ENCODE measurements around the gene DIP2C.
"Not testable (repeated sequence)": the region's sequence is repeated elsewhere in the genome, so short reads cannot be mapped to it uniquely, and the experiment has no call there.

DIP2C gene

GRCh38 chr10:673492-673891 is 16.0 kb downstream of the DIP2C start:
- DNase-seq = no peak

- no peak for DNase-seq
These were observed 16.5 kb downstream of the DIP2C start for GRCh38 chr10:672992-673391.

GRCh38 chr10:672203-672602 is 17.3 kb downstream of the DIP2C start:
- DNase-seq = no peak

GRCh38 chr10:670990-671389 is 18.5 kb downstream of the DIP2C start:
- no peak for DNase-seq

- no peak for DNase-seq
These were observed 19.4 kb downstream of the DIP2C start for GRCh38 chr10:670038-670437.

- DNase-seq = no peak
These were observed 20.5 kb downstream of the DIP2C start for GRCh38 chr10:668786-669485.

GRCh38 chr10:667602-668143 is 21.8 kb downstream of the DIP2C start:
- DNase-seq = no peak

- DNase-seq = no peak
These were observed 22.4 kb downstream of the DIP2C start for GRCh38 chr10:667096-667495.

- no peak for DNase-seq
These were observed 23.0 kb downstream of the DIP2C start for GRCh38 chr10:666237-667012.

- DNase-seq = no peak
These were observed 23.8 kb downstream of the DIP2C start for GRCh38 chr10:665579-666091.

GRCh38 chr10:664893-665292 is 24.6 kb downstream of the DIP2C start:
- DNase-seq = no peak

- no peak for DNase-seq
These were observed 25.2 kb downstream of the DIP2C start for GRCh38 chr10:664301-664700.

- no peak for DNase-seq
These were observed 25.6 kb downstream of the DIP2C start for GRCh38 chr10:663831-664251.

- no peak for DNase-seq
These were observed 26.1 kb downstream of the DIP2C start for GRCh38 chr10:663466-663751.

GRCh38 chr10:662686-663465 is 26.6 kb downstream of the DIP2C start:
- no peak for DNase-seq

GRCh38 chr10:662223-662605 is 27.3 kb downstream of the DIP2C start:
- no peak for DNase-seq

- no peak for DNase-seq
These were observed 27.8 kb downstream of the DIP2C start for GRCh38 chr10:661597-662222.

- no peak for DNase-seq
These were observed 28.4 kb downstream of the DIP2C start for GRCh38 chr10:660970-661596.

GRCh38 chr10:660413-660969 is 29.0 kb downstream of the DIP2C start:
- DNase-seq = no peak

- no peak for DNase-seq
These were observed 29.8 kb downstream of the DIP2C start for GRCh38 chr10:659688-660141.

- DNase-seq = not testable (repeated sequence)
These were observed 31.6 kb downstream of the DIP2C start for GRCh38 chr10:657816-658350.

GRCh38 chr10:656883-657282 is 32.6 kb downstream of the DIP2C start:
- no peak for DNase-seq
